Measurements from ENCODE around the gene CALR3.
"Not testable (repeated sequence)": the region's sequence is repeated elsewhere in the genome, so short reads cannot be mapped to it uniquely, and the experiment has no call there.

CALR3 gene

GRCh38 chr19:16504271-16504670 lies 8.3 kb upstream of the CALR3 start:
- in situ Hi-C loops (cut with MboI; ENCODE audit: low sequenced_read_pairs), result no loop called here

GRCh38 chr19:16497837-16498236 lies 1.9 kb upstream of the CALR3 start:
- in situ Hi-C loops (cut with MboI; ENCODE audit: low sequenced_read_pairs), result no loop called here

GRCh38 chr19:16497042-16497441 lies 1.1 kb upstream of the CALR3 start:
- in situ Hi-C loops (cut with MboI; ENCODE audit: low sequenced_read_pairs), result no loop called here

GRCh38 chr19:16496613-16496983 lies 631 bp upstream of the CALR3 start:
- in situ Hi-C loops (cut with MboI; ENCODE audit: low sequenced_read_pairs), result no loop called here

- in situ Hi-C loops (cut with MboI; ENCODE audit: low sequenced_read_pairs), result not testable (repeated sequence)
These were observed 9.5 kb downstream of the CALR3 start for GRCh38 chr19:16486476-16486875.

- in situ Hi-C loops (cut with MboI; ENCODE audit: low sequenced_read_pairs), result no loop called here
These were observed 13.2 kb downstream of the CALR3 start for GRCh38 chr19:16482745-16483144.

- in situ Hi-C loops (cut with MboI; ENCODE audit: low sequenced_read_pairs), result no loop called here
These were observed 18.7 kb downstream of the CALR3 start for GRCh38 chr19:16477311-16477710.

- in situ Hi-C loops (cut with MboI; ENCODE audit: low sequenced_read_pairs), result no loop called here
These were observed 19.6 kb downstream of the CALR3 start for GRCh38 chr19:16476401-16476800.

GRCh38 chr19:16473875-16474392 lies 22.0 kb downstream of the CALR3 start:
- in situ Hi-C loops (cut with MboI; ENCODE audit: low sequenced_read_pairs), result no loop called here

- in situ Hi-C loops (cut with MboI; ENCODE audit: low sequenced_read_pairs), result no loop called here
These were observed 23.0 kb downstream of the CALR3 start for GRCh38 chr19:16472992-16473391.

GRCh38 chr19:16472559-16472899 lies 23.4 kb downstream of the CALR3 start:
- in situ Hi-C loops (cut with MboI; ENCODE audit: low sequenced_read_pairs), result not testable (repeated sequence)

GRCh38 chr19:16470911-16471811 lies 24.8 kb downstream of the CALR3 start:
- in situ Hi-C loops (cut with MboI; ENCODE audit: low sequenced_read_pairs), result no loop called here

GRCh38 chr19:16470541-16470910 lies 25.4 kb downstream of the CALR3 start:
- in situ Hi-C loops (cut with MboI; ENCODE audit: low sequenced_read_pairs), result no loop called here

- in situ Hi-C loops (cut with MboI; ENCODE audit: low sequenced_read_pairs), result no loop called here
These were observed 28.4 kb downstream of the CALR3 start for GRCh38 chr19:16467581-16467980.

- in situ Hi-C loops (cut with MboI; ENCODE audit: low sequenced_read_pairs), result not testable (repeated sequence)
These were observed 29.1 kb downstream of the CALR3 start for GRCh38 chr19:16466802-16467427.

GRCh38 chr19:16465239-16465638 lies 30.7 kb downstream of the CALR3 start:
- in situ Hi-C loops (cut with MboI; ENCODE audit: low sequenced_read_pairs), result no loop called here

GRCh38 chr19:16463991-16464575 lies 31.9 kb downstream of the CALR3 start:
- in situ Hi-C loops (cut with MboI; ENCODE audit: low sequenced_read_pairs), result no loop called here

GRCh38 chr19:16463341-16463990 lies 32.5 kb downstream of the CALR3 start:
- in situ Hi-C loops (cut with MboI; ENCODE audit: low sequenced_read_pairs), result no loop called here

- in situ Hi-C loops (cut with MboI; ENCODE audit: low sequenced_read_pairs), result no loop called here
These were observed 33.2 kb downstream of the CALR3 start for GRCh38 chr19:16462757-16463250.

GRCh38 chr19:16461630-16462051 lies 34.3 kb downstream of the CALR3 start:
- in situ Hi-C loops (cut with MboI; ENCODE audit: low sequenced_read_pairs), result no loop called here

- in situ Hi-C loops (cut with MboI; ENCODE audit: low sequenced_read_pairs), result no loop called here
These were observed 35.5 kb downstream of the CALR3 start for GRCh38 chr19:16460454-16460853.
